NOMO-1 treated with DMSO at 0.1 percent for 48 hours (cell line): ENCODE data around the gene PRPF6.

Source experiments
- DNase-seq: peaks from one replicate; lab custom pipeline; 2025; ENCODE audit not compliant: unreplicated experiment; lab: John Stamatoyannopoulos, UW

Gene PRPF6

GRCh38 chr20:64073476-64074183 lies 92.7 kb downstream of the PRPF6 start:
- DNase-seq: no peak

- DNase-seq: no peak
Measured at GRCh38 chr20:64074184-64074789, 93.4 kb downstream of the PRPF6 start.

- DNase-seq: no peak
Measured at GRCh38 chr20:64074963-64075362, 94.0 kb downstream of the PRPF6 start.

DNA sequence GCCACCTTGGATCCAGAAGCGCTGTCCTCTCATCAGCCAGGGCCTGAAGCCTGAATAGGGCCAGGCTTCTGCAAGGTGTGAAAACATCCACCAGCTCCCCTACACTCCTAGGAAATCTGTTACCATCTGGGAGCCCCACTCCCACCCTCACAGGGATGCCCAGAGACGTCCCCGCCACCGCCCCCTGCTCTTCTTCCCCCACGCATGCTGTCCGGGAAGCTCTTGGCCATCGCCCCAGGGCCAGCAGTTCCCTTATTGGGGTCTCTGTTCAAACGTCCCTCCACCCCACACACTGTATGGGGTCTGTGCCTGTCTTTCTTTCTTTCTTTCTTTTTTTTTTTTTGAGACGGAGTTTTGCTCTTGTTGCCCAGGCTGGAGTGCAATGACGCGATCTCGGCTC lies 94.6 kb downstream of the PRPF6 start:
- no peak for DNase-seq

DNA sequence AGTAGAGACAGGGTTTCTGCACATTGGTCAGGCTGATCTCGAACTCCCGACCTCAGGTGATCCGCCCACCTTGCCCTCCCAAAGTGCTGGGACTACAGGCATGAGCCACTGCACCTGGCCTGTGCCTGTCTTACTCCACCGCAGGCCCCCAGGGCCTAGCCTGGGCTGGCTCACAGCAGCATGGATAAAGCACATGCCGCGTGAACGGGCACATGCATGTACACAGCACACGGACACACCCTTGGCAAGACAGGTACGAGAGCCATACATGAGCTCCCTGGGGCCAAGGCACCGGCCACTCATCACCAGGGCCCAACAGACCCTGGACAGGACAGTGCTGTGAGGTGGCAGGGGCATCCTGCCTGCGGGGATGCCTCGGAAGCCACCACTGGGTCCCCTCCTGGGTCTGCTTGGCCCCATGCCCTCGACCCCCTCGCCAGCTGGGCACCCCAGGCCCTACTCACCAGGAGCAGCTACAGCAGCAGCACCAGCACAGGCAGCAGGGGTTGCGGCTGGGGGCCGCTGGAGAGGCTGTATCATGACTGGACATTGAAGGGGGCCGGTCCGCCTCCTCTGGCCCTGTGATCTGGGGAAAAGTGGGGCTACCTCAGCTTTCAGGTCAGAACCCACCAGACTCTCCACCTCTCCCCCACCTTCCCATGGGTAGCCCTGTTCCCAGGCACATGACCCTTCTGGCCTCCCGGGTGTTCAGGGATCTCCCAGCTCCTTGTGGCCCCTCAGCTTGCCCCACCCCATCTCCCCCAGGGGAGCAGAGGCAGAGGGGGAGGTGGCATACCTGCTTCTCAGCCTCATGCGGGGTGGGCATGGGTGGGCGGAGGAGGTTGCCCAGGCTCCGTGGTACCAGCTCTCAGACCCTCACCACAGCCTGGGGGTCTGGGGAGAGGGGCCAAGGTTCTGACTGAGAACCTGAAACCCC lies 95.4 kb downstream of the PRPF6 start:
- no peak for DNase-seq

DNA sequence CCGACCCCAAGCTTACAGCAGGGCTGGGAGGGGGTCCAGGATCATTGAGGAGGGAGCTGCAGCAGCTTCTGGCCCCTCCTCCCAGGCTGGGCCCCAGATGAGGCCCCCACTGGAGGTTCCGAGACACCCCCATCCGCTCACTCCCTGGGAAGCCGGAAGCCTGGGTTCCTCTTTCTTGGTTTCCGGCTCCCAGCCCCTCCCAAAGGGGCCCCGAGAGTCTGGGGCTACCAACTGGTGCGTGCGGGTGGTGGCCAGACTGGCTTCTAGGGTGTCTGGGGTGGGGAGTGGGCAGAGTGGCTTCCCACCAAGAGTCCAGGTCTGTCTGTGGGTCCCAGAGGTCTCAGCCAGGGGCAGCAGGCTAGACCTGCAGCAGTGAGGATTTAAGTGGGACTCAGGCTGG lies 96.2 kb downstream of the PRPF6 start:
- DNase-seq: peak; percentile 74

DNA sequence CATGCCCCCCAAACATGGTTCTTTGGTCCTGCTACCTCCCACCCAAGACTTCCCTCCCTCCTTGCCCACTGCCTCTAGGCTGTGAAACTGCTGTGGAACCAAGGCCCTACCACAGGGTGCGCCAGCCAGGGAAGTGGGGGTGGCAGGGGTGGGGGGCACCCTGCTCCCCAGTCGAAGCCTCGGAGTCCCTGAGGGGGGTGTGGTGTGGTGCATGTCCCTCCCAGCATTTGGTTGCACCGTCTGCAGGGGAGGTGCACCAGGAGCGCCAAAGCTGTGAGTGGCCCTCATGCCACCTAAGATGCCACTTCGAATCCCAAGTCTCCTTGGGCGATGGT lies 96.6 kb downstream of the PRPF6 start:
- no peak for DNase-seq

DNA sequence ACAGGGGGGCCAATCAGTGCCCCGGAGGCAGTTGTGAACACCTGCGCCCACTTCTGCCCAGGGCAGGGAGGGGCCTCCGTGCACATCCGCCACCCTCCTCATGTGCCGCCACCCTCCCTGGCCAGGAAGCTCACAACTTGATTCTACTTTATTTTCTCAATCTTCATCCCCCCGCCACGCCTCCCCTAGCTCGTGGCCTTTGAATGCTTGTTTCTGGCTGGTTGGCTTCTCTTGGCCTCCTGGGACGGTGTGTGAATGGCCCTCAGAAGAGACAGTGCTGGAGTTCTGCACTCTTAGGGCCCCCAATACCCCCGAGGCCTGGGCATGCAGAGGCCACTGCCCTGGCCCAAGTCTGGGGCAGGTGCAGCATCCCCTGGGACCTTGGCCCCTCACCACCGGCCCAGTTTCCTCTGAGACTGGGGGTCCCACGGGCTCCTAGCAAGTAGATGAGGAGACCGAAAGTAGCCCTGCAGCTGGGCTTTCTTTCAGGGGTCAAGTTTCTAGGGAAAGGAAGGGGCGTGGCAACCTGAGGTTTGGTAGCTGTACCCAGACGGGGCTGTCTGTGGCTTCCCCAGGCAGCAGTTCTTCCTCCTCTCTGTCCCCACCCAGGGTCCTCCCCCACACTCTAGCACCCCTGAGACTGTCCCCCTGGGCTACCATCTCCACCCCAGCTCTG lies 97.1 kb downstream of the PRPF6 start:
- peak; percentile 62 for DNase-seq

DNA sequence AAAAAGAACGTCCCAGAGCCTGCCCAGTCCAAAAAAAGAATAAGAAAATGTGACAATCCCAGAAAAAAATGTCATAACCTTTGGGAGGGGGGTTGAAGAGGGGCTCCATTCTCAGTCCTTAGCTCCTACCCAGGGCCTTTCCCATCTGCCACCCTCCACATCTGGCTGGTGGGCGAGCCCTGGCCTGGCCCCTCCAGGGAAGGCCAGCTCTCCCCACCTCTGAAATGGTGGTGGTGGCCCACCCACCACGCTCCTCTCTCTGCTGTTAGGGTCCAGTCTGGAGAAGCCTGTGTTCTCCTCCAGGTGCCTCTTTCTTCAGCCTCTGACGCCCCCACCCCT lies 98.0 kb downstream of the PRPF6 start:
- DNase-seq: no peak

DNA sequence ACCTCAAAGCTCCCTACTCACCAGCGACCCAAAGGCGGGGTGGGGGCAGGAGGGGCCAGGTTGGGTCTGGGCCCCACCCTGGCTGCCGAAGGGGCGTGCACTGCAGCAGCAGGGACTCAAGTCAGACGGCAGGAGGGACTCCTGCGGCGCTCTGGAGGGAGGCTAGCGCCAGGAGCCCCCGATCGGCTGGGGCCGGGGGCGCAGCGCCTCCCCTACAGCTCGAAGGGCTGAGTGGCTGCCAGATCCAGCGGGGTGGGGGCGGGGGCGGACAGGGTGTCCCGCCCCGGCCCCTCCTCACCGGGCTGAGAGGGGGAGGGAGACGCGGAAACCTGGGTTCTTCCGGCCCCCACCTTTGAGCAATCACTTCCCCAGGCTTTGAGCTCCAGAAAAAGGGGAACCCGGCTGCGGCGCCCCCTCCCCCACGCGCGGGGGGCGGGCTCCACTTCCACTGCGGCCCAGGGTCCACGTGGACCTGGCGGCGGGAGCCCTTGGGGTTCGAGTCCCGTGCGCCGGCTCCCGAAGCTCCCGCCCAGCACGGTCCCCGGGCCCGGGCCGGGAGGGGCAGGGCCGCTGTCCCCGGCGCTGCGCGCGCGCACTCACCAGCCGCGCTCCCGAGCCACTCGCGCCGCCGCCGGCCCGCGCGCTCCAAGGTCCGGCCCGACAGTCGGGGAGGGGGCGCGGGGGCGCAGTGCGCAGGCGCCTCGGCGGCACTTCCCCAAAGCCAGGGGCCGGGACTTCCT lies 98.5 kb downstream of the PRPF6 start, which contains the start of gene RGS19:
Gene RGS19, minus strand, starts transcription at position 246 of the 740 bp plus-strand sequence. CDS start 2,632 bp downstream, outside the sequence.
- DNase-seq: peak; percentile 91

GRCh38 chr20:64080013-64080812 lies 99.3 kb downstream of the PRPF6 start, which contains the start of gene OPRL1:
OPRL1 (plus strand) TSS chr20:64080082; CDS start chr20:64092721, 12,639 bp downstream.
- no peak for DNase-seq

- no peak for DNase-seq
Measured at GRCh38 chr20:64080813-64081623, 100.1 kb downstream of the PRPF6 start.

- DNase-seq: no peak
Measured at GRCh38 chr20:64081624-64081964, 100.7 kb downstream of the PRPF6 start.

DNA sequence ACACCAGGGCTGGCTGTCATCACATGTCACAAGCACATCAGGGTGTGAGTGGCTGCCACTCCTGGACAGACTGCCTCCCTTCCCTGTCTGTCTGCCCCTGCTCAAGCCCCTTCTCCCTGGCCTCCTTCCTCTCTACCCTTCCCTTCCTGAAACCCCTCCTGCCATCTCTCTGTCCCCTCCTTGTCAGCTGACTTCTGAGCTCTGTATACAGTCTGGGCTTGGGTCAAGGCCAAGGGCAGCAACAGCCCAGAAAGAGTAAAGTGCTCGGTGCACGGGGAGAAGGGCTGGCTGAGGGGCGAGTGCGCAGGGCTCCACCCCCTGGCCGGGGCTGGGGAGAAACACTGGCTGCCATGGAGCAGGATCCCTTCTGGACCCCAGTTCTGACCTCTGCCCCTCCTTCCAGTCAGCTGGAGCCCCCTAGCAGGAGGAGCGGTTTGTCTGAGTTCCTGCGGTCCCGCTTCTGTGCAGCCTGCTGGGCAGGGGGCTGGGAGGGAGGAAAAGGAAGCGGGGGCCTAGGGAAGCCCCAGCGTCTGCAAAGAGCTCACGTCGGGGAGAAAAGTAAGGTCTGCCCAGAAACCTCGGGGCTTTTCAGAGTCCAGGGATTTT lies 101.3 kb downstream of the PRPF6 start:
- no peak for DNase-seq
